GM19468 (cell line): ENCODE results near the gene PDE6C.

Experiments used
- ATAC-seq: cut with Tn5 transposase; IDR thresholded peaks from one replicate; pipeline ENCODE4 v1.9.1; 2021; ENCODE audit warnings: mild to moderate bottlenecking, moderate library complexity, moderate number of reproducible peaks; ENCODE audit not compliant: unreplicated experiment; ENCODE audit errors: extremely low read depth

Gene PDE6C

DNA sequence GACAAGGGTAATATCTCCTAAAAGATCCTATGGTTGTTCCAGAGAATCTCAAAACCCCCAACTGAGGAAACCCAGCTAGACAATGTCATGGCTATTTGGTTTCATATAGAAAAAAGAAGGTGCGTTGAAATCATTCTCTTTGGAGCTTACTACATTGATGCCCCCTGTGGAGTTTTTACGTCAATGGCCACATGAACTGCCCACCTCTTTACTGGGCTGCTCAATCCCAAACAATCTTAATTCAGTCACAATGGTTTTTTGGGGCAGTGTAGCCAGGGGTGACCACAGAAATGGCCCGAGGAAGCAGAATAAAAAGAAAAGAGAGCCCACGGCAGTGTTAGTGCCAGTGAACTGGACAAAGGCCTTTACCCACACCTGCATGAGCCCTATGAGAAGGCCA, 19.1 kb upstream of the PDE6C start:
- no peak for ATAC-seq

DNA sequence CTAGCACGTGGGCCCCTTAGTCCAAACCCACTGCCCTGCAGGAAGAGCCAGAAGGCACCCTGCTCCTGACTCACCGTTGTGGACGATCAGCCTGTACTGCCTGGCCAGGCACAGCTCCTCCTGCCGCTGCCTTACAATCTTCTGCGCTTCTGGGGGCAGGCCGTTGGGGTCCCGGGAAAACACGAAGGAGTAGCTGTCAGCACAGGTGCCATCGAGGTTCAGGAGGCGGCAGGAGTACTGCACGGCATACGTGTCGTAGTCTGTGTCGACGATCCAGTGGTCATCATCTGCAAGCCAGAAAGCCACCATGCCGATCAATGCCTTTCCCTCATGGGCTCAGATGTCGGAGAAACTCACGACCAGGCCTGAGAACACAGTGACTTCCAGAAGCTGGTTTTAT, 18.6 kb upstream of the PDE6C start:
- no peak for ATAC-seq

DNA sequence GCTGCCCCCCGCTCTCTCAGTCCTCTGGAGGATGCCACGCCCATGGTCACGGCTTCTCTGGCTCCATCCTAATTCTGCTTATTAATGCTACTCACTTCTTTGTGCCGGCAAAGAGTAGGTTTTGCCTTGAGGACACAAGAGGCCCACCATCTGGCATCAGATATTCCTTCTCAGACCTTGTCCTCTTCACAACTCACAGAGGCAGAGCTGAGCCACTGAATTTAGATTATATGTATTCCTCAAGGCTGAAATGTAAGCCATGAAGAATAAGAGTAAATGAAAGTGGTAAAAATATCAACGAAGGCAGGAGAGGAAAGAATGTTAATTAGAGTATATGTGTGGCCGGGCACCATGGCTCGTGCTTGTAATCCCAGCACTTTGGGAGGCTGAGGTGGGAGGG, 17.8 kb upstream of the PDE6C start:
- no peak for ATAC-seq

DNA sequence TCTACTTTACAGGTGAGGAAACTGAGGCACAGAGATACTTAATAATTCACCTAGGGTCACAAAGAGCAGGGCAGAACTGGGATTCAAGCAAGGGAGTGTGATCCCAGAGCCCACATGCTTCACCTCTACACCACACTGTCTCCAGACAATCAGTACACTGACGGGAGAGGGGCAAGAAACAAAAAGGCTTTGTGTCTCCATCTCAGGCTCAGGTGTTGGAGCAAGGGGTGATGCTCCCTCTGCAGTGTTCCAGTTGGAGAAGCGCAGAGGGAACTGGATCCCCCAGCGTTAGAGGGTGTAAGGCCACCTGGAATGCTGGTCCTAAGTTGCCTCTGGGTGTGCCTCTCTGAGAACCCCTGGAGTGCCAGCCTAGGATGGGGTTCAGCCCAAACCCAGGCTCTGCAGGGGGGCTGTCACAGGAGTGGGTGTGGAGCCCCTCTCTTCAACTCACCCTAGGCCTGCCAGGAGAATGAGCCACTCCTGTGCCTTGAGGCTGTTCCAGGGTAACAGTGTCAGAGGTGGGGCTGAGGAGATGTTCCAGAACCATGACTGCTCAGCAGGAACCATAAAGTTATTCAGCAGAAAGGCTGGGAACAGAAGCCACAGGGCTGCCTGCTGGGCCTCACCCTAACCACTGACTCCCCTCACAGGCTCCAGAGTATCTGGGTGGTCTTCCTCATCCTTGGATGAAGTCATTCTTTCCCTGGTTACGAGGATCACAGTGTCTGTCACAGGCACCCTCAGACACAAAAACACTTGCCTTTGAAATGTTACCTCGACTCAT, 16.8 kb upstream of the PDE6C start:
- ATAC-seq: no peak

DNA sequence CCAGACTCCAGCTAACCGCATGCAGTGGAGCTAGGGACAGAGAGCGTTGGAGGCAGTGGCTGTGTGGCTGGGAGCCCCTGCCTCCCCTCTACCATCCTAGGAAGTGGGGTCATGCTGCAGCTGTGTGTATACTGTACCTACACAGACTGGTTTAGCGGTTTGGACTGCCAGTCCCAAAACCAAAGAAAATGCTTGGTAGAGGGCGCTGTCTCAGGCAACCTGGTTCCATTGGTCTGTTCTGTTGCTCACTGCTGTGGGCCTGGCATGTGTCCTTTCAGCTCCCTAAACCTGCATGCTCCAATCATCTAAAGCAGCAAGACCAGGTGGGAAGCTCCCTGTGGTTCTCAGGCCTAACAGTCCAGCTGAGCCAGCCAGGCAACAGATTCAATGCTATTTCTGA, 15.8 kb upstream of the PDE6C start:
- no peak for ATAC-seq

DNA sequence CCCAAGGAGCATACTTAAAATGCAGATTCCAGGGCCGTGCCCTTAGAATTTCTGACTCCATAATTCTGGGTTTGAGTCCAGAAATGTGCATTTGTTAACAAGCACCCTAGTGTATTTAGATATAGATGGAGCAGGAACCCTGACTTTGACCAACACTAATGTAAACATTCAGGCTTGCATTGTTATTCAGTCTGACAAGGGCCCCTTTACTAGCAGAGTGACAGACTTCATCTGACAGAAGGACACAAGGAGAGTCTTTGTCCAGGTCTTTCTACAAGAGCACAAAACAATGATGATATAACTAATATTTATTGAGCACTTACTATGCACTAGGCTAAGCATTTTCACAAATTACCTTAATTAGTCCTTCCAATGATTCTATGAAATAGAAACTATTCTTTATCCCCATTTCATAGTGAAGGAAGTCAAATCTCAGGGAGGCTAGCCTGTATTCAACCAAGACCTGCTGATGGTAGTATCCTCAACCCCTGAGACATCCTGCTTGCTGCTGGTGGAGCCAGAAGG, 15.2 kb upstream of the PDE6C start:
- ATAC-seq: no peak

DNA sequence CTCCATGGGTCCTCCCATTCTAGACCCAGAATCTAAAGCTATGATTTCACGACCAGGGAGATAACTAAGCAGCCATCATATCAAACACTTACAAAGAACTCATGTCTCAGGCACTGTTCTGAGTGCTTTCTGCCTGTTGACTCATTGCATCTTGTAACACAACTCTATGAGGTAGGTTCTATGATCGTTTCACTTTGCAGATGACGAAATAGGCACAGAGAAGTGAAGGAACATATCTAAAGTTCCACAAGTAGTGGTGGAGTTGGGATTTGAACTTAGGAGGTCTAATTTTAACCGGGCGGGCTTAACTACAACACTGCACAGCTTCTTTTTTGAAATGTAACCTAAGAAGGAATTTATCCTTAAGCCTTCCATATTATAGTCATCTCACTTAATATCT, 14.2 kb upstream of the PDE6C start:
- no peak for ATAC-seq

DNA sequence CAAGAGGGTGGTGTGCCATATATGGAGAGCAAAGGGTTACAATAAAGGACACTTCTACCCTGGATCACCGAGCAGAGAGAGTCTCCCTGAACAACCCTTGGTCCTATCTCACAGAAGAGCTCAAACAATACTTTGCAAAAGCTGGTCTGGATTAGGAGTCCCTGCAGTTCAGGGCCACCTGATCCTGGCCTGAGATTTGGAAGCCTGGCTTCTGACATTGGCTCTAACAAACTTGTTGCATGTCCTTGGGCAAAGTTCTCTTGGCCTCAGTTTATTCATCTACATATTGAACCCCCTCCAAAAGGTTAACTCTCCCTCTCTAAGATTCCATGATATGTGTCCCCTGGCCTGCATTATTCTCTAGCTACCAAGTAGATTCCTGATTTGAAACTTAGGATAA, 13.0 kb upstream of the PDE6C start:
- no peak for ATAC-seq

DNA sequence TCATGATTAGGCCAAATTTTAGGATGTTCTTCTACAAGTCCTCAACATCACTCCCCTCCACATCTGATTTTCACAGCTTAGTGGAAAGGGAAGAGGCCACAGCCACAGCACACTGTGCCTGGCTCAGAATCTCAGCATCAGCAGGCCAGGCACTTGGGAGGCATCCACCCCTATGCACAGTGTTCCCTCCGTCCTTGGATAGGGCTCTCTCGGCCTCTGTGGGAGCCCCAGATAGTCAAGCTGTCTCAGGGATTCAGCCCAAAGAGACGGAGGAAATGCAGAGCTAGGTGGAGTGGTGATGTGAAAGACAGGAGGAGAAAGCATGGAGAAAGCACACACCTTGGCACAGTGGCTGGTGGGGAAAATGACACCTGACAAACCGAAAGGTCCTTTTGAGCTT, 12.6 kb upstream of the PDE6C start:
- ATAC-seq: no peak

DNA sequence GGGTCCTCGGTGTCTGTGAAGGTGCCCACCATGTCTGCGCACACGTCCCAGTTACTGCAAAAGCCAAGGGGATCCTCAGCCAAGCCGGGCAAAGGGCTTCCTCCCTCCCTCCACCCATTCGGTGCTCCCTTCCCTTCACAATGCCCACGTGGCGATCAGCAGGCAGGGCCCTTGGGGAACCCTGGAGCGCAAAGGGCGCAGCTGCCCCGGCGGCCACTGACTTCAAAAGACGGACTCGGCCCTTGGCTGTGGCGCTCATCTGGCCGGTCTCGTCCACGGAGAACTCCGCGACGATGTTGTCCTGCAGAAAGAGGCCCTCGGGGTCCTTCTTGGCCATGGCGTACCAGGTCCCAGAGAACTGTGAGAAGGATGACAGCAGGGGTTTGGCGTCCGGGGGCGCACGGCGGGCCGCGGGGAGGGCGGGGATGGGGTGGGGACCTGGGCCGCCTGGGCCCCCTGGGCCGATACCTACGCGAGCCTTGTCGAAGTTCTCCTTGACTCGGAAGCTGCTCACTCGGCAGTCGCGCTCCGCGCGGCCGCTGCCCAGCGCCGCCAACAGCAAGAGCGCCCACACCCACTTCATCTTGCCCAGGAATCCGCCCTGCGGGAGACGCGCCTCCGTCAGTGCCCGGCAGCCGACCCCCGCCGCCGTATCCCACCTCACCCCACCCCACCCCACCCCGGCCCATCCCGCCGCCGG, 11.7 kb upstream of the PDE6C start:
- no peak for ATAC-seq

DNA sequence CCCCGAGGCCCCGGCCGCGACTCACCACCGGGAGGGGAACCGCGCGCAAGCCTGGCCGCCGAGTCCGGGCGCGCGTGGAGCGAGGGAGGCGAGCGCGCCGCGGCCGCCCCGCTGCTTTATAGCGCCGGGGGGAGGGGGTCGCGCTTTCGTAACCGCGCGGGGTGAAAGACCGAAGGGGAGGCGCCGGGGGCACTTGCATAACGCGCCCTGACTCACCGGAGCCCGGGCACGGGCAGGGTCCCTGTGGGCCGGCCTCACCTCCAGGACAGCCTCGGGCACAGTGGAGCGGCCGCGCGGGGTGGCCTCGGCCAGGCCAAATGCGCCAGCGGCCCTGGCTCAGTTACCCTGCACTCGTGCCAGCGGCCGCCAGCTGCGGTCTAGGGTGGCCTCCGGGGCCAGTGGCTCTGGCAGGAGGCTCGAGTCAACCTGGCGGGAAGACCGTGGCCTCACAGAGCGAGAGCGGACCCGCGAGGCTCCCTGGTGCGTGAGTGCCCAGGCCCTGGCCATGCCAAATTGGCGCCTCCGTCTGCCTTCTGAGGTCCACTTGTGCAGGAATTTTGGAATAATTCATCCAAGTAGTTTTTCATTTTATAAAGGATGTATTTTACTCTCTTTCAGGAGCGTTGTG, 11.1 kb upstream of the PDE6C start, which contains the start of gene RBP4:
Gene RBP4 (minus strand): TSS at position 90 of the 628 bp plus-strand sequence. CDS start 207 bp downstream, outside the sequence.
- ATAC-seq: no peak

DNA sequence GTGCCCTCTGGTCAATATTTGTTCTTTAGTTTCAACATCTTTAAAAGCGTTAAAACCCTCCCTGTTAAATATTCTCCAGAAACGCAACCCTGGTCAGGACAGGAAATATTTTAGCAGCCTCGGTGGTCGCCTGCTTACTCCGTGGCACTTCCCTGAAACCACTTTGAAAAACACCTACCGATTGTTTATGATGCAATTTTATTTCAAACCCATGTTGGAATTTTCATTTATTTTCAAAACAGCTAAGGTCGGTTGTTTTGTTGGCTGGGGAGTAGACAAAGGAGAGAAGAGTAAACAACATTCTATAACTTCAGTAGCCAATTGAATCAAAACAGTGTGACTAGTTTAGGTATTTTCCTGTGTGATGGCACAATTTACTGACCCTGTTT, 10.6 kb upstream of the PDE6C start:
- no peak for ATAC-seq

DNA sequence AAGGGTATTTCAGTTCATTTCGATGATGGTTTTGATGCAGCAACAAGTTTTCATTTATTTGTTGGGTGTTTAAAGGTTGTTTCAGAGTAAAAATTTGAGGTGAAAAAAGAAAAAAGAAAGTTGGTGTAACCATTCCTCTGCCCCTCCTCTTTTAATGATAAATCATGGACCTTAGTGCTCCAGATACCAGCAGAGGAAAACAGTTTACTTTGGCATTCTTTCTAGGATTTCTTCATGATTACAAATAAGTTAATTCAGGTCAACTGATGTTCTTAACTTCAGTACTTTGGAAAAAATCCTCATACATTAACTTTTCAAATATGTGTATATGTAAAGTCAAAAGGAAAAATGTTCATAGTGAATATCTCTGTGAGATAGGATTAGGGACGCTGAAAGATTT, 9.3 kb upstream of the PDE6C start:
- ATAC-seq: no peak

DNA sequence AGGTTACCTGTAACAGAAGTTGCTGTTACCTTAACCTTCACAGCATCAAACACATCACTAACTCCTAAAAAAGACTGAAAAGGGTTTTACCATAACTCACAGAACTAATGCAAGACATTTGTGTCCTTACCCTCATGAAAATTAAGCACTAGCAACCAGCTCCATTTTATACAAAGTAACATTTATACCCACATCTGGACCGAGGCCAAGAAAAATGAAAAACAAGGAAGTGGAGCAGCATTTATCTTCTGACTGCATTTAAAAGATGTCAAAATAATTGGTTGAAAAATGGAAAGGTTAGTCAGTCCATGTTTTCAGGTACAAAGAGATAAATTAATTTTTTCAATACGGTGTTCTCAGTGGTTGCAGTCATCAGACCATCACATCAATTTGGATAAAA, 8.2 kb upstream of the PDE6C start:
- no peak for ATAC-seq

DNA sequence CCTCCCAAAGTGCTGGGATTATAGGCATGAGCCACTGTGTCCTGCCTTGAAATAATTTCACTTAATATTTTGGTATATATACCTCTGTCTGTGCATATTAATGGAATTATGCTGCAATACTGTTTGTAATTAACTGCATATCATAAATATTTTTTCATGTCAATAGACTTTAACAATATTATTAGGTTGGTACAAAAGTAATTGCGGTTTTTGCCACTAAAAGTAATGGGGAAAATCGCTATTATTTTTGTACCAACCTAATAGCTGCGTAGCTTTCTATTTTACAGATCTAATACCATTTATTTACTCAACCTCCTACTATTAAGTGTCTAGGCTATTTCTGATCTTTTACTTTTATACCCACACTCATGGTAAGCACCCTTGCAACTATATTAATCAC, 3.9 kb upstream of the PDE6C start:
- no peak for ATAC-seq

DNA sequence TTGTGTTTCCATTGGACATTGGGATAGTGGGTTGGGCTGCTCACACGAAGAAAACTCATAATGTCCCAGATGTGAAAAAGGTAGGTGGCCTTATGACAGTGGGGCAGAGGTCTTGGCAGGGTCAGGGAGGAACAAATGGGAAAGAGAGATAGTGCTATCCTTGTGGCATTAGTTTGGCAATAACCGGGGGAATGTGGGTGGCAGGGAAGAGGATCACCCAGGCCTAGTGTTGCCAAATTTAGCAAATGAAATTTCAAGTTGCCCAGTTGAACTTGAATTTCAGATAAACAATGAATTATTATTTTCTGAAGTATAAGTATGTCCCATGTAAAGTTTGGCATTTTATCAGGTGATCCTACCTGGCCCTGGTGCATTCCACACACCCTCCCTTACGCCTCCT, 789 bp downstream of the PDE6C start:
- ATAC-seq: no peak

DNA sequence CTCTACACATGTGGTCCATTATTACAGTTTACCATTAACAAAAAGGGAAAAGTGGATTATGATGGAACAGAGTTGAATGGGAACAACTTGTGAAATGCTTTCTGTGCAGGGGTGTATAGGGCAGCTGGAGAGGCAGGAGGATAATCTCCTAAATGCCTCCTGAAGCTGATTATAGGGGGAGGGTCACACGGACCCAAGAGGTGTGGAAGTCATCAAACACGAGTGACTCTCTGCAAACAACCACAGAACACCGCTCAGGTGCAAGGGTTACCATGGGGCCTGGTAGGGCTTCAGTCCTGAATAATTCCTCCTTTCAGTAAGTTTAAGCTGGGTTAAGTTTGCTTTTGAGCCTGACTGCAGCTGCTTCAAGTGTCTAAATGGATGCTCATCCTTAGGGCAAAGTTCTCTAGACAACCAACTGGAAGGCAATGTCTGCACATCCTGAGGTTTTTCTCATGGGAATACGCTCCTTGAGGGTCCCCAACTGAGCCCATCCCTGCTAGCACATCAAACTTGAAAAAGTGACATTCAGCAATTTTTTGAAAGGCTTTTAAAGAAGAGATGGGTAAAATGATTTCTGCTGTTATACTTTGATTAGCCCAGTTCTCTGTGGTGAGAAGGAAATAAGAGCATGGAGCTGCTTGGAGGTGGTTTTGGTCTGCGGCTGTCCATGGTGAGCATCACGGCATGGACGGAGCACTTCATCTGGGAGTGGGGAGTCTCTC, 1.9 kb downstream of the PDE6C start:
- no peak for ATAC-seq

DNA sequence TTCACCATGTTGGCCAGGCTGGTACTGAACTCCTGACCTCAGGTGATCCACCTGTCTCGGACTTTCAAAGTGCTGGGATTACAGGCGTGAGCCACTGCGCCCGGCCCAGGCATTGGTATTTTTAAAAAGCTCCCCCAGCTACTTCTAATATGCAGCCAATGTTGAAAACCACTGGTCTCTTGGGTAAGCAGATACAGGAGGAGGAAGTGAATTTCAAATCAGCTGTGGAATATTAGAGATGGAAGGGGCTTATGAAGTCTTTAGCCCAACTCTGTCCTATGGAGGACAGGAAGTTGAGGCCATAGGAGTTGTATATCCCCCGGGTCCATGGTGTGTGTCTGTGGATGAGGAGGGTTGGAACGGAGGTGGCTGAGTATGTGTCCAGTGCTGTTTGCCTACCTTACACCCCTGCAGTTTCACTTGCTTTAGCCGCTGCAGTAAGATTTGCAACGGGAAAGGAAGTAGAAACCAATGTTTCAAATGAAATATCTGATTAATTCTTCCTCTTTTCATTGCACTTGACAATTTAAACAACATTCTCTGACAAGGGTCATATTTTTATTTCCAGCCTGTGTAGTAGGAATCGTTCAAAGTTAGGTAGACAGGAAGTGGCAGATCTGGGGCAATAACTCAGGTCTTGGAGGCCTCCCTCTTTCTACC, 3.4 kb downstream of the PDE6C start:
- ATAC-seq: no peak

DNA sequence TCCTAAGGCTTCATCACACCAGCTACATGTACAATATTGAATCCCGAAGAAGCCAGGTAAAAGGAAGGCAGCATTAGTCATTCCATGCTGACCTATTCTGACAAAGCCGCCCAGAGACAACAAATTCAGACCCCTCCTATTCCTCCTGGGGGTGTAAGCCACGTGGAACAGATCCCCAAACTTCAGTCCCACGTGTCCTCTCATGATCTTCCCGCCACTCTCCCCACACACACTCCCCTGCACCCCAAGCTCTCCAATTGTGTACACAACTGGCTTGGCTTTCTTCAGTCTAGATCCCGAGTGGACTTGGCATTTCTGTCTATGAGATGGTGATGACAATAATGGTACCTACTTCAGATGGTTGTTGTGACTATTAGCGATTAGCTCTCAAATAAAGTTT, 8.6 kb downstream of the PDE6C start:
- ATAC-seq: no peak

DNA sequence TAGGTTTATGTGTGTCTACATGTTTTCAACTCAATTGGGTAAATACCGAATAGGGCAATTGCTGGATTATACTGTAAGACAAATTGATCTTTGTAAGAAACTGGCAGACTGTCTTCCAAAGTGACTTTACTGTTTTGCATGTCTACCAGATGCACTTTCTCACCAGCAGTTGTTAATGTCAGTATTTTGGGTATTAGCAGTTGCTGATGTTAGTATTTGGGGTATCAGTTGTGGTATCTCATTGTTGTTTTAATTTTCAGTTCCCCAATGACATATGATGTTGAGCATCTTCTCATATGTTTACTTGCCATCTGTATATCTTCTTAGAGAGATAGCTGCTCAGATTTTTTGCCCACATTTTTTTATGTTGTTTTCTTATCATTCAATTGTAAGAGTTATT, 10.6 kb downstream of the PDE6C start:
- ATAC-seq: no peak
